ENCODE measurements around the gene LATS2. TPM values are rescaled to one million over a fixed set of nuclear protein-coding genes. Genes with fewer than 3 reads are reported as not detected.

The LATS2 gene
- polyA plus RNA-seq, 3 donors = 21.7 to 24.9 (median 22.9) TPM

Other genes with a start within 250 kb of the LATS2 start
- 10 to 100 TPM; 17.4 to 22.5 (median 20.3) TPM for gene XPO4, start 158.8 kb downstream of the LATS2 start, polyA plus RNA-seq (ENCODE audit: insufficient read length in 3 of 3)
- 100 to 1,000 TPM; 210 to 267 (median 246) TPM for gene SAP18, start 78.5 kb upstream of the LATS2 start, polyA plus RNA-seq (ENCODE audit: insufficient read length in 3 of 3)
- 10 to 100 TPM; 12.0 to 12.9 (median 12.6) TPM for gene SKA3, start 115.0 kb upstream of the LATS2 start, polyA plus RNA-seq (ENCODE audit: insufficient read length in 3 of 3)
- 10 to 100 TPM; 25.2 to 27.2 (median 26.2) TPM for gene MRPL57, start 115.1 kb upstream of the LATS2 start, polyA plus RNA-seq (ENCODE audit: insufficient read length in 3 of 3)

All from renal pelvis (tissue), 3 donors.